ENCODE data around the gene CABLES1.
"Not testable (repeated sequence)": the region's sequence is repeated elsewhere in the genome, so short reads cannot be mapped to it uniquely, and the experiment has no call there.

CABLES1 gene

DNA sequence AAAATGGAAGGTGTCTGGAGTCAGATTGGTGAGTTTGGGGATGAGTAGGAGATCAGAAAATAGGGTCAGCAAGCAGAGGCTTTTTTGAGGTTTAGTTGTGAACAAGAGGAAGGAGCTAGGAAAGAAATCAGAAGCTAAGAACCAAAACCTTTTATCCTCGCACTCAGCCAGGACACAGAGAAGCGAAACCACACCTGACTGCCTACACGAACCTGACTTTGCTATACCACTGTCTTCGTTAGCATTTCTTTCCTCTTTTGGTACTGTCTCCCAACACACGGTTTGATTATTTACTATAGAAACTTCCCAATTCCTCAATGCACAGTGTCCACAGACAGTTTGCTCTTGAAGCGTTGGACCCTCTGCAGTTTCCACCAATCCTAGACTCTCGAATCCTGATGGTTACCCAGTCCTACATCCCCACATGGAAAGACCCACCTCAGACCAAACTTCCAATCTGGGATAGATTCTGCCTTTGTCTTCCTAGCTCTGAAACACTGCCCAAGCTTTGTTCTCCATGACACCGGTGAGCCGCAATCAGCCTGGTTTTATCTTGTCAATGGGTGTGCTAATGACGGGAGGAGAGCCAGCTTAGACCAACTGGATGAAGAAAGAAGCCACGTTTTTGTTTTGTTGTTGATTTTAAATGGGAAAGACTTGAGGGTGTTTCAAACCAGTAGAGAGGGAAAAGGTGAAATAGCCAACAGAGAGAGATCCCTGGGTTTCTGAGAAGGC lies 137.4 kb downstream of the CABLES1 start:
- DNase-seq: no peak

DNA sequence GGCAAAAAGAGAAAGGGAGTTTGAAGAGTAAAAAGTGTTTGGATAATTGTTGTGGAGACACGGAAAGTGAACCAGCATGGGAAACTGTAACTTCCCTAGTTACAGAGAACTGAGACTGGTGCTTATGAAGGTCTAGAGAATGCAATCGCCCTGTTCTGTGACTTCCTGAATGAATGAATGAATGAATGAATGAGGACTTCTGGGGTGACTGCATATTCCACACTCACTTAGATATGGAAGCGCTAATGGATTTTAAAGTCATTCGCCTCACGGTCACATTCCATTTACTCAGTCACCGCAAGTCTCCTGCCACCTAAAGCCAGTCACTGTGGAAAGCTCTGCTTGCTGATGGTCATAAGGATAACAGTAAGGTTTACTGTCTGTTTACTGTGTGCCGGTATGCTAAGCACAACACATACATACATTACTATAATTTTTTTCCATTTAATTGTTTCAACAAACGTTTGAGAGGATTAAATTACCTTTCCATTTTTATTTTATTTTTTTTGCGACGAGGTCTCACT lies 138.2 kb downstream of the CABLES1 start:
- no peak for DNase-seq

DNA sequence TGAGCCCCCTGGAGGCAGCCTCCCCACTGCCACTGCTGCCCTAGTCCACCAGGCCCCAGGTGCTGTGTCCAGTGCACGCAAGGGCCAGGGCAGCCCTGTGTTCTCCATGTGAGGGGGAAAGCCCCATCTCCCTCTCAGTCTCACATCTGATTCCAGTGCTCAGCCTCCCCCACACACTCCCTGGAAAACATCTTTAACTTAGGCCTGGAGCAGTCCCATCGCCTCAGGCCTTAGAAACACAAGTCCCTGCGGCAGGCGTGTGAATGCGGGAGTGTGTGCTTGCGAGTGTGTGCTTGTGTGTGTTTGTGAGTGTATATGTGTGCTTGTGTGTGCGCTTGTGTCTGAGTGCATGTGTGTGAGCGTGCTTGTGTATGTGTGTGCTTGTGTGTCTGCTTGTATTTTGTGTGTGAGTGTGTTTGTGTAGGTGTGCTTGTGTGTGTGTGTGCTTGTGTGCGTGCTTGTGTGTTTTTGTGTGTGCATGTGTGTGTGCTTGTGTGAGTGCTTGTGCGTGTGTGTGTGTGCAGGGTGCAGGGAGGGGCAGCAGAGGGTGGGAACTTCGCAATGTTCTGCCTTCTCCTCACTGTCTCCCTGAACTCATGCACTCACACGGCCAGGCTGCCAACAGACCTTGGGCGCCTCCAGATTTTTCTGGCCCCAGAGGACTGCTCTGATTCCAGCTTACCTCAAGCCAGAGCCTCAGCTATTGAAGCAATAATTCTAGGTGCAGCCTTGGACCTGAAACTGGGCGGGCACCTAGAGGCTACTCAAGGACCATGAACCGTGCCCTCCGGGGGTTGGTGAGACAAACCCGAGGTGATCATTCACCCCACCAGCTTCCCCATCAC lies 139.6 kb downstream of the CABLES1 start:
- DNase-seq: no peak

DNA sequence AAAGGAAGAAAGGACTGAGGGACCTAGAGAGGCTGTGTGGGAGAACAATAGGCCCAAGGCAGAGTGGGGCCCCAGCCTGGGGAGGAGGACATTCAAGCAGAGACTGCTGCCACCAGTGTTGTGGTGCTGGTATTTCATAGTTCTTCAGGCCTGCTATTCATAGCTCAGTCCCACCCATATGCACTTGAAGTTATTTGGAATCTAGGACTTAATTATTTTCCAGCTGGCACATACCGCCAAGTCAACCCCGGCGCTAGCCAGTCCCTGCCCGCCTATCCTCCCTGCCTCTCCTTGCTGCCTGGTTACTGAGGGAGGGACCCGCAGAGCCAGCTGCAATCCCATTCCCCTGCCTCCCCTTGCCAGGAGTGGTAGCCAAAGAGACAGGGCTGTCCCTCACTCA lies 141.2 kb downstream of the CABLES1 start:
- DNase-seq: no peak

DNA sequence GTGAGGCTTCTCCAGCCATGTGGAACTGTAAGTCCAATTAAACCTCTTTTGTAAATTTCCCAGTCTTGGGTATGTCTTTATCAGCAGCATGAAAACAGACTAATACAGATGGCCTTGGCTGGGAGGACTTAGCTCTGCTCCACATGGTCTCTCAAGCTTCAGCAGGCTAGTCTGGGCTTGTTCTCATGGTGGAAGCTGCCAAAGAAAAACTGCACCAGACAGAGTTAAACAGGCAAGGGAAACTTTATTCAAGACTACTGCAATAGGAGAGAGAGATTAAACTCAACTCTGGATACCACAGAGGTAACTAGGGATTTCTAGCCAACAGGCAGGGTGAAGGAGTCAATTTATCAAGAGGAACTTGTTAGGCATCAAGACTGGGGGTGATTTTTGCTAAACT lies 142.1 kb downstream of the CABLES1 start:
- DNase-seq: no peak

DNA sequence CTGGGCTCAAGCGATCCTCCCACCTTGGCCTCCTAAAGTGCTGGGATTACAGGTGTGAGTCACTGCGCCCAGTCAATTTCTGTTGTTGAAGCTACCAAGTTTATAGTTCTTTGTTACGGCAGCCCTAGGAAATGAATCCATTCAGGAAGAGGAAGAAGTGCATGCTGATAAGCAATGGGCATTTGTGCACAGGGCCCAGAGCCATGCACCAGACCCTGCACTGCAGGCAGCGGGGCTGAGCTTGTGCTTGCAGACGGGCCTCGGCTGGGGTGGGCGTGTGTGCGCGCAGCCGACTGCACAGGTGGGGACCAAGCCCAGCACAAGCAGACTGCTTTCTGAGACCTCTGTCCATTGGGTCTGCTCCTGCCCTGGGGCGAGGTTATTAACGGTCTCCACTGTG lies 144.6 kb downstream of the CABLES1 start:
- DNase-seq: no peak

DNA sequence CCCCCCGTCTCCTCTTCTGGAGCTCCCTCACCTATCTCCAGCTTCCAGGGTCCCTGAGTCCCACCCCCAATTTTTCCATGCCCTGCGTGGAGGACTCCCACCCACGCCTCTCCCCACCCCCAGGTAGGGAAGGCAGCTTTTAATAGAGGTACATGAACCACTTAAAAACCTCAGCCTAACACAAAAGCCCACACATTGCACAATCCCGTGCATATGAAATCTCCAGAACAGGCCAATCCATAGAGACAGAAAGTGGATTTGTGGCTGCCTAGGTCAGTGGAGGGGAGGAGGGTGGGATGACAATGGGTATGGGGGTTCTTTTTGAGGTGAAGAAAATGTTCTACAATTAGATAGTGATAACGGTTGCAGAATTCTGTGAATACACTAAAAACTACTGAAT lies 145.6 kb downstream of the CABLES1 start:
- no peak for DNase-seq

DNA sequence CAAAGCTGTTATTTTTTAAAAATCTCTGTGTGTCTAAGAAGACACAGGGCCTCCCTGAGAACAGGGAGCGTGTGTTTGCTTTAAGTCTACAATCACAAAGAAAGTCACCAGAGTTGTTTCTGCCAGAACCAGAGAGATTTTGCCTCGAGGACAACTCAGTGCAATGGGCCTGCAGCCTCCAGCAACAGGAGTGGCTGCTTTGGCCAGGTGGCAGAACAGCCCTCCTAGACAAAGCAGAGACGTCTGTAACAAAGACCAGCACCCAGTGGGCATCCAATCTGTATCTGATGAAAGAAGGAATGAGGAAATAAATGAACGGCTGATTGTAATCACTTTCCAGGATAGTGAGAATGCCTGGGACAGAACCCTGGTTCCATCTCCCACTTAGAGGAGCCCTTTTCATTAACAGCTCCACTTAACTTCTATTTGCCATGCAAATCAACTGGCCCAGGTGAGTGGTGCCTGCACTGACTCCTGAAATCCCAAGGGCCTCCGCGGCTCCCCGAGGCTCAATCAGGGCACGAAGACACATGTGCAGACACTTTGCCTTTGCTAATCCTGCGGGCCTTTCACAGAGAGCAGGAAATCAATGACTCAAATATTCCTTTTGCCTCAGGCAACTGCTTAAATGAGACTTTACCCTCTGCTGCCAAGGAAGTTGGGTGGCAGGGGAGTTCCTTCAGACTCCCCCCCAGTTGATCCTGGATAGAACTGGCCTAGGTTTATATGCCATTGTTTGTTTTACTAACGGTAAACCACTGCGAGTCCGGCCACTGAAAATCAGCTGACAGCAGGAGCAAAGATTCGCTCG lies 146.5 kb downstream of the CABLES1 start:
- DNase-seq: no peak

DNA sequence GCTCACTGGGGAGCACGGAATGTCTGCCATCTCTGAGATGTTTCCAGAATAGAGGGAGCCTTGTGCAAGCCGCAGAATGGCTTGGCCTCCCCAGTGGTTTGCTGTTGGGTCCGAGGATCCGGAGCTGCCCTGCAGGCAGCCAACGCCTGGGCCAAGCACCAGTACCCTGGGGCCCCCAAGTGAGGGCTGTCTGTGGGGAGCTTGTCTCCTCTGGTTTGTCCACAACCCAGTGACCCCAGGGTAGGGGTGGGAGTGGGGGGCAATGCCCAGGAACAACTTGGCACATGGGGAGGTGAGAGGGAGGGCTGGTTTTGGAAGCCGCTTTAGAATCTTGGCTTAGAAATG lies 147.1 kb downstream of the CABLES1 start:
- DNase-seq: no peak

DNA sequence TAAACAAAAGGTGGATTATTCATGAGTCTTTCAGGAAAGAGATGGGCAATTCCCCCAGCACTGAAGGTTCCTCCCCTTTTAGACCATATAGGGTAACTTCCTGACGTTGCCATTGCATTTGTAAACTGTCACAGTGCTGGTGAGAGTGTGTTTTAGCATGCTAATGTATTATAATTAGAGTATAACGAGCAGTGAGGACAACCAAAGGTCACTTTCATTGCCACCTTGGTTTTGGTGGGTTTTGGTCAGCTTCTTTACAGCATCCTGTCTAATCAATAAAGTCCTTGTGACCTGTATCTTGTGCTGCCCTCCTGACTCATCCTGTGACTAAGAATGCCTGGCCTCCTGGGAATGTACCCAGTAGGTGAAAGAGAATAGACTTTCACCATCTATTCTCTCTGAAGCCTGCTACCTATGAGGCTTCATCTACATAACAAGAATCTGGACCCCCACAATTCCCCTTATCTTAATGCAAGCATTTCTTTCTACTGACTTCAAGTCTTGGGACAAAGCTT lies 148.7 kb downstream of the CABLES1 start:
- no peak for DNase-seq

DNA sequence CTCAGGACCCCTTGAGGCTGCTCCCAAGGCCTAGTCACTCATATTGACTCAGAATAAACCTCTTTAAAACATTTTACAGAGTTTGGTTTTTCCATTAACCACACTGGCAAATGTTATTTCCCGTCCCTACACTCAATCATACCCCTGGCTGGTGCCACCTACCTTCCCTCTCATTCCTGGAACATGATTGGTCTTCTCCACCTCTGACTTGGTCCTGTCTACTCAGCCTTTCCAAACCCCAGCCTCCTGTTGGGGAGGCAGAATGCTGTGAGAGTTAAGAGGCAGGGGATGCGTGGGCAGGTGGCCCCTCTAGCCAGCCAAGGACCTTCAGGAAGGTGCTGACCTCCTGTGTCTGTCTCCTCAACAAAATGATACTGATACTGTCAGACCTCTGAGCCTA lies 149.3 kb downstream of the CABLES1 start:
- DNase-seq: no peak

DNA sequence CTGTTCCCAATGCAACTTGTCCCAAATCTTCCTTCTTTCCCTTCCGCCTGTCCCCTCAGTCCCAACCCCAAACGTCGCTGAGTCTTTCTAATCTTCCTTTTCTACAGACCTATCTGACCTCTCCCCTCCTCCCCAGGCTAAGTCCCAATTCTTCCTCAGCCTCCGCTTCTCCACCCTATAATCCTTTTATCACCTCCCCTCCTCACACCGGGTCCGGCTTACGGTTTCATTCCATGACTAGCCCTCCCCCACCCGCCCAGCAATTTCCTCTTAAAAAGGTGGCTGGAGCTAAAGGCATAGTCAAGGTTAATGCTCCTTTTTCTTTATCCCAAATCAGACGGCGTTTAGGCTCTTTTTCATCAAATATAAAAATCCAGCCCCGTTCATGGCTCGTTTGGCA lies 150.3 kb downstream of the CABLES1 start:
- not testable (repeated sequence) for DNase-seq

DNA sequence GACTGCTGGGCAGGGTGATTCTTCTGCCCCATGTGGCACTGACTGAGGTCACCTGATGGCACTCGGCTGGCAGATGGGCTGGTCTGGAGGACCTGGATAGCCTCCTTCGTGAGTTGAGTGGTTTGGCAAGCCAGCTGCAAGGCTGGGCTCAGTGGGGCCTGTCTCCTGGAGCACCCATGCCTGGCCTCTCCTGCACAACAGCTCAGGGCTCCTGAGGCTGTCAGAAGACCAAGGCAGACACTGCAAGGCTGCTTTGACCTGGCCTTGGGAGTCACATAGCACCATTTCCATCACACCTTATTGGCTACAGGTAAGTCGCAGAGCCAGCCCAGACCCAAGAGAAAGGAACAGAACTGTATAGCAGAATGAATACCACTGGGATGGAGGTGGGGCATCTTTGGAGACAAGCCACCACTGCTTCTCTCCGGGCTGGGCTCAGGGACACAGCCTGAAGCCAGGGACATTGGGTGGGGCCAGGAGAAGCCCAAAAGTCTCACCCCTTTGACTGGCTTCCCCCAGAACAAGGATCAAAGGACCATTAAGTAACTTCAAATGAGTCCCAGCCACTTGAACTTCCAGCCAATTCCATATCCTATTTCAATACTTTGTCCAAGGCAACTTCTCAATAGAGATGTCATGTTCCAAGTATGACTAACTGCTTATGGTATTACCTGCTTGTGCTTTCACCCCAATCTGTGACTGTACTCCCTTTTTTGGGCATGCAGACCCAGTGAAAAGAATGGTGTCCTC lies 156.3 kb downstream of the CABLES1 start:
- DNase-seq: no peak

DNA sequence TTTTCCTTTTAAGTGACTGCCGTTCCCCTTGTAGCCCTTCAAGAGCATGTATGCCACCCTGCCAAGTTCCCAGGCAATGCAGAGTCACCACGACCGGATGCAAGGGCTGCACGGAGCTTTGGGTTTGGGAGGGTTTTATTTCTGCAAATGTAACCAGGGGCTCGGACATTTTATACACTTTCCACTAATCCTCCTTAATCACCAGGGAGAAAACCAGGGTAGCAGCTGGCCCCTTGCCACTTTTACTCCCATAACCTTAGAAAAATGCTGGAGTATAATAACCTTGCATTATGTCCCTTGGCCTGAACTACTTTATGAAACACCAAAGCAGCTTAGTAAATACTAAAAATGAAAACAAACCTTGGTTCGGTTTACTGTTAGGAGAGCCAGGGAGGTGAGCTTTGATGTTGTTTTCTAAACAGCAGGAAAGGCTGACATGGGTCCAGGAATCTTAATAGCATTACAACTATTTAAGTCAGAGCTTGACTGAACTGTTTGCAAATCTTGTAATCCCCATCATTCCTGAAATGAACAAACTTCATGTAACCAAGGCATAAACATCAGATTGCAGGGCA lies 165.0 kb downstream of the CABLES1 start:
- no peak for DNase-seq

DNA sequence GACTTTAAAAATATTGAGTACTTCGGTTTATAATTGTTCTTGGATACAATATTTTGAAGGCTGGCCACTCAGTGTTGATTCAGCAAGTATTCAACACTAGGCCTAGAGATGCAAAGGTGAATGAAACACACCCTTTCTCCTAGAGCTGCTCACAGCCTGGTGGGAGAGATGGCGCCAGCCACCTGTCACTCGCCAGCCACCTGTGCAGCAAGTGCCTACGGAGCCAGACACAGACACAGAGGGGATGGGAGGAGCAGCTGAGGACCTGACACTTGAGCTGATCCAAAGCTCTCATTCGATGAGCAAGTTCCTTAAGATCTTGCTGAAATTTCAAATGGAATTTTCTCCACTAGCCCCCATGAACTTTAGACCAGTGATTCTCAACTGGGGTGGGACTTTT lies 166.7 kb downstream of the CABLES1 start:
- no peak for DNase-seq

DNA sequence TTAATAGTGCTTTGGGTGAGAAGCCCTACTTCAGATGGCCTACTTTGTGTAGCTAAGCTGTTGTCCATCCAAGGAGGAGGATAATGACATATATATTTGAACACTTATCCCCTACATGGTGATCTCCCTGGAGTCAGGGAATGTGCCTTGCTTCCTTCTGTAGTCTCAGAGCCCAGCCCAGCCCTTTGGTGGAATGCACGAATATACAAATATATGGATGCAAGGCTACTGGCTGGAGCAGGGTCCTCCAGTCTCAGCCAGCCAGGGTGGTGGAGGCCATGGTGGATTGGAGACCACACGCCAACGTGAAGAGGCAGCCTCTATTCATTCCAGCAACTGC lies 167.2 kb downstream of the CABLES1 start:
- no peak for DNase-seq

DNA sequence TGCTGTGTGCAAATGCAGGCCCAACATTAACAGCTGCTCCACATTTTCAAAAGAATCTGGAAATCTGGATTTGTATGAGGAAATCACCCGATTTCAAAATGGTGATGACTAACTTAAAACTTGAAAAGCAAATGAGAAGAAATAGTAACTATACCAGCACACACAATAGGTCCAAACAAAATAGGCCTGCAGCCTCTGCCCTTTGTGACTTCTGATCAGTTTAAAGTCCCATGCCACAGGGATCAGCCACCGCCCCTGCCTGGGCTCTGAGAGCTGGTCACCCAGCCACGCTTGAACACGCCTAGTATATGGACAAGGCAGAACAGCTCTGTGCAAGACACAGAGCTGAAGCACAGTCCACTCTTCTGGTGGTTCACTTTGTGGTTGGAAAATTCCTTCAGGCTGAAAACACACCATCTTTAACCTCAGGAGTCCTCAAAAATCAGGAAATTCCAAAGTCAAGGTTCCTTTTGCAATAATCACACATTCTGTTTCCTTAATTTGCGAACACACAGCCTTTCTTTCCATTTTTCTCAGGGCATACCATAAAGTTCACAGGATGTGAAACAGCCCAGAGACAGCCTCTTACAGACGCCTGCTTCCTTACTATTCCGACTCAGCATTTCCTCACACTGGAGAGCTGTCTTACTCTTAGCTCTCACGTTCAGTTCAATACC lies 167.7 kb downstream of the CABLES1 start:
- DNase-seq: no peak

DNA sequence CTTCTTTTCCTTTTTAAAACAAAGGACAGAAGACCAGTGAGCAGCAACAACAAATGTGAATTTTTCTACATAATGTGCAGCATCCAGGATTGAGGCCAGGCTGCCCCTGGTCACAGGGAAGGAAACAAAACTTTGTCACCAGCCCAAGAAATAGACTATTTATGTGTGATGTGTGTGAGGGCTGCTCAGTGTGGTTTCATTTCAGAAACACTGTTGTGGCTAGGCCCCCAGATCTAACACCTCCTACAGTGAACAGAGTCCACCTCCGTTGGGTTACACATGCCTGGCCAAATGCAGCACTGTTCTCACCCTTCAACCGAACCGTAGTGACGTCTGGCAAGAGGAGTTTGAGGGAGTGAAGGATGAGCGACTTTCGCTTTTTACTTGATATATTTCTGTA lies 171.5 kb downstream of the CABLES1 start:
- peak; percentile 36 for DNase-seq

DNA sequence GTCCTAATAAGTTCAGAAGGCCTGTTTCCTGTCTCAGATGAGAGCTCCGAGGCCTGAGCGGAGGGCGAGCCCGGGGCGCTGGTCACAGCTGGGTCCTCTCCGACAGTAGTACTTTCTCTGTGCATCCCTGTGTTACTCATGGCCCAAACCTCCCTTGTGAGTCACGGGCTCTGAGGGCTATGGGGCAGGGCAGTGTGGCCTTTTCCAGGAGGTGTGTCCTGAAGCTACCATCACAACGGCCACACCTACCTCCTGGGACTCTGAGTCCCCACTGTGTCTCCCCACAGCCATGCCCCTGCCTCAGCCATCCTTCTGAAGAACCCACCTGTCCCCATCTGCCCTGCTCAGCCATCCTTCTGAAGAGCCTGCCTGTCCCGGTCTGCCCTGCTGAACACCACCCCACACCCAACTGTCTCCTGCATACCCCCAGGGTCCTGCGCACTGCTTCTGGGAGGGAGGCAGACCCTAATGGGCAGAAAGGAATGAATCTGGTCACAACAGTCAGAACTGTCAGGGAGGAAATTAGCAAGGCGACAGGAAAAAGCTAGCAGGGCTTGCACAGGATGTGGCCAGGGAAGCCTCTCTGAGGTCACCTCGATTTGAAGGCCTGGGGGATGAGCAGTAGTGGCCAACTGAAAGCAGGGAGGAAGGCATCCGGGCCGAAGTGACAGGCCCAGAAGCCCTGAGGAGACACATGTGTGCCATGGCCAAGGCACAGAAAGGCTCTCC lies 172.4 kb downstream of the CABLES1 start:
- no peak for DNase-seq
